Liver (tissue), 9 donors: ENCODE results near the gene SDC1. TPM values are rescaled to one million over a fixed set of nuclear protein-coding genes. Genes with fewer than 3 reads are reported as not detected.

ENCODE experiments used
- DNase-seq: peaks from one replicate; pipeline ENCODE4 v3.0.0-alpha.2; 2017; ENCODE audit warnings: low spot score
- H3K27ac ChIP-seq, 2 donors: one replicate each; pipeline ENCODE4 v1.7.0; 2013; ENCODE audit warnings: inconsistent platforms in 2 of 2, low read length in 2 of 2, control low read depth in 1 of 2, low read depth in 1 of 2, mild to moderate bottlenecking in 1 of 2
- H3K27me3 ChIP-seq, 4 donors: one replicate each; pipeline versions ENCODE4 v1.6.1 to v1.7.0; 2013; ENCODE audit warnings: low read length in 3 of 4, inconsistent platforms in 1 of 4, mild to moderate bottlenecking in 1 of 4, moderate library complexity in 1 of 4; ENCODE audit not compliant: control insufficient read depth in 4 of 4, insufficient read depth in 4 of 4
- H3K36me3 ChIP-seq, 4 donors: one replicate each; pipeline versions ENCODE4 v1.6.1 to v1.7.0; 2013; ENCODE audit warnings: low read length in 3 of 4, mild to moderate bottlenecking in 3 of 4, low read depth in 1 of 4, moderate library complexity in 1 of 4; ENCODE audit not compliant: control insufficient read depth in 4 of 4, insufficient read depth in 3 of 4
- H3K4me1 ChIP-seq, 4 donors: one replicate each; pipeline versions ENCODE4 v1.6.1 to v1.7.0; 2013; ENCODE audit warnings: low read length in 3 of 4, mild to moderate bottlenecking in 3 of 4, moderate library complexity in 1 of 4; ENCODE audit not compliant: control insufficient read depth in 4 of 4, insufficient read depth in 4 of 4
- H3K4me3 ChIP-seq, 3 donors: one replicate each; pipeline versions ENCODE4 v1.6.1 to v1.7.0; 2013; ENCODE audit warnings: low read length in 3 of 3, control low read depth in 1 of 3, low read depth in 1 of 3, mild to moderate bottlenecking in 1 of 3
- H3K9ac ChIP-seq, 2 donors: one replicate each; pipeline ENCODE4 v1.7.0; 2013; ENCODE audit warnings: low read length in 2 of 2, mild to moderate bottlenecking in 2 of 2, moderate library complexity in 2 of 2, control low read depth in 1 of 2, low read depth in 1 of 2
- H3K9me3 ChIP-seq, 4 donors: one replicate each; pipeline versions ENCODE4 v1.6.1 to v1.7.0; 2013; ENCODE audit warnings: low read length in 3 of 4; ENCODE audit not compliant: control insufficient read depth in 4 of 4
- ATF3 ChIP-seq: IDR thresholded peaks from 2 replicates; pipeline ENCODE4 v1.6.1; 2016; ENCODE audit warnings: antibody characterized with exemption
- CTCF ChIP-seq: fragments of 150-350 bp; IDR thresholded peaks from 2 replicates; pipeline ENCODE4 v1.5.1; 2017; ENCODE audit warnings: improper control_type of control experiment, low read depth, low read length; ENCODE audit not compliant: missing input control
- EGR1 ChIP-seq, 2 donors: IDR thresholded peaks; 2 replicates each; pipeline ENCODE4 v1.6.1; 2016 to 2018; ENCODE audit warnings: antibody characterized with exemption in 2 of 2, low read depth in 2 of 2
- FOXA1 ChIP-seq: IDR thresholded peaks from 2 replicates; pipeline ENCODE4 v1.6.1; 2016; ENCODE audit warnings: antibody characterized with exemption
- FOXA2 ChIP-seq: IDR thresholded peaks from 2 replicates; pipeline ENCODE4 v1.6.1; 2016; ENCODE audit warnings: antibody characterized with exemption
- GABPA ChIP-seq, 2 donors: IDR thresholded peaks in 1 of 2; conservative IDR thresholded peaks in 1 of 2; 2 replicates each; pipeline ENCODE4 v1.6.1; 2016; ENCODE audit warnings: antibody characterized with exemption in 2 of 2, mild to moderate bottlenecking in 1 of 2, moderate library complexity in 1 of 2
- HNF4A ChIP-seq, 2 donors: conservative IDR thresholded peaks; 2 replicates each; pipeline ENCODE4 v1.6.1; 2016; ENCODE audit warnings: antibody characterized with exemption in 2 of 2, mild to moderate bottlenecking in 2 of 2
- HNF4G ChIP-seq: IDR thresholded peaks from 2 replicates; pipeline ENCODE4 v1.6.1; 2016; ENCODE audit warnings: antibody characterized with exemption
- JUND ChIP-seq, 2 donors: IDR thresholded peaks; 2 replicates each; pipeline ENCODE4 v1.6.1; 2016; ENCODE audit warnings: antibody characterized with exemption in 2 of 2
- NR2F2 ChIP-seq: IDR thresholded peaks from 2 replicates; pipeline ENCODE4 v1.6.1; 2016; ENCODE audit warnings: antibody characterized with exemption
- RAD21 ChIP-seq, 2 donors: IDR thresholded peaks; 2 replicates each; pipeline ENCODE4 v1.6.1; 2016; ENCODE audit warnings: antibody characterized with exemption in 2 of 2, mild to moderate bottlenecking in 2 of 2
- RXRA ChIP-seq, 2 donors: IDR thresholded peaks; 2 replicates each; pipeline ENCODE4 v1.6.1; 2017 to 2018; ENCODE audit warnings: antibody characterized with exemption in 2 of 2, mild to moderate bottlenecking in 1 of 2
- SP1 ChIP-seq: IDR thresholded peaks from 2 replicates; pipeline ENCODE4 v1.6.1; 2018; ENCODE audit warnings: antibody characterized with exemption, mild to moderate bottlenecking
- TAF1 ChIP-seq: conservative IDR thresholded peaks from 2 replicates; pipeline ENCODE4 v1.6.1; 2016; ENCODE audit warnings: antibody characterized with exemption, mild to moderate bottlenecking
- YY1 ChIP-seq: IDR thresholded peaks from 2 replicates; pipeline ENCODE4 v1.6.1; 2016; ENCODE audit warnings: antibody characterized with exemption, mild to moderate bottlenecking
- WGBS: extraction: QIAGEN DNeasy Blood & Tissue Kit; methylation state at CpG from one replicate; pipeline ENCODE4 v1.1.7; 2013; 5-methylcytosine and 5-hydroxymethylcytosine counted together
- polyA plus RNA-seq, 2 donors: library from polyadenylated mRNA; stranded (reverse) in 1 of 2; unstranded in 1 of 2; fragments of 200-250 nt in 1 of 2; fragments of >200 nt in 1 of 2; fragmentation: Nextera tagmentation in 1 of 2; extraction: Ambion mirVana in 1 of 2; gene quantifications; one replicate each; pipeline versions ENCODE4 v1.2.1 to v1.2.3, GENCODE V29; 2013 to 2015
- total RNA-seq, 2 donors: library from RNA; depleted of rRNA; stranded (reverse); fragments of >200 nt; gene quantifications; one replicate each; pipeline ENCODE4 v1.2.3, GENCODE V29; 2014
- TF ChIP-seq, protein P1 (sequence below): IDR thresholded peaks from 2 replicates; pipeline ENCODE4 v1.6.1; 2016; ENCODE audit warnings: antibody characterized with exemption, mild to moderate bottlenecking
- TF ChIP-seq, protein P2 (sequence below): IDR thresholded peaks from 2 replicates; pipeline ENCODE4 v1.6.1; 2016; ENCODE audit warnings: antibody characterized with exemption
- TF ChIP-seq, protein P3 (sequence below): IDR thresholded peaks from 2 replicates; pipeline ENCODE4 v1.6.1; 2016; ENCODE audit warnings: antibody characterized with exemption
- donor health status: healthy.
- donor health status: healthy.
- donor health status: healthy.
- donor health status: healthy.
- donor health status: healthy.

SDC1 gene
- total and polyA plus RNA-seq, 4 donors, result 99.6 to 363 (median 196) TPM

GRCh38 chr2:20188201-20188600 is 36.7 kb downstream of the SDC1 start:
- H3K27ac ChIP-seq, result no peak overlapping the region
- peaks cover 32 to 82% (median 72%) of the 10 kb centered on the region in 4 donors for H3K4me1 ChIP-seq
- H3K9ac ChIP-seq, result no peak overlapping the region

GRCh38 chr2:20187331-20187730 is 37.6 kb downstream of the SDC1 start:
- no peak overlapping the region for H3K4me3 ChIP-seq
- no peak overlapping the region for H3K9ac ChIP-seq
- no peak for TF ChIP-seq SP1
- TF ChIP-seq FOXA1, result no peak
- TF ChIP-seq RAD21 (IDR thresholded peaks at IDR 0.05), result no peak
- TF ChIP-seq GABPA (IDR thresholded peaks at IDR 0.05 in 1 of 2, conservative IDR thresholded peaks at IDR 0.05 in 1 of 2), result no peak
- TF ChIP-seq, protein P1, sequence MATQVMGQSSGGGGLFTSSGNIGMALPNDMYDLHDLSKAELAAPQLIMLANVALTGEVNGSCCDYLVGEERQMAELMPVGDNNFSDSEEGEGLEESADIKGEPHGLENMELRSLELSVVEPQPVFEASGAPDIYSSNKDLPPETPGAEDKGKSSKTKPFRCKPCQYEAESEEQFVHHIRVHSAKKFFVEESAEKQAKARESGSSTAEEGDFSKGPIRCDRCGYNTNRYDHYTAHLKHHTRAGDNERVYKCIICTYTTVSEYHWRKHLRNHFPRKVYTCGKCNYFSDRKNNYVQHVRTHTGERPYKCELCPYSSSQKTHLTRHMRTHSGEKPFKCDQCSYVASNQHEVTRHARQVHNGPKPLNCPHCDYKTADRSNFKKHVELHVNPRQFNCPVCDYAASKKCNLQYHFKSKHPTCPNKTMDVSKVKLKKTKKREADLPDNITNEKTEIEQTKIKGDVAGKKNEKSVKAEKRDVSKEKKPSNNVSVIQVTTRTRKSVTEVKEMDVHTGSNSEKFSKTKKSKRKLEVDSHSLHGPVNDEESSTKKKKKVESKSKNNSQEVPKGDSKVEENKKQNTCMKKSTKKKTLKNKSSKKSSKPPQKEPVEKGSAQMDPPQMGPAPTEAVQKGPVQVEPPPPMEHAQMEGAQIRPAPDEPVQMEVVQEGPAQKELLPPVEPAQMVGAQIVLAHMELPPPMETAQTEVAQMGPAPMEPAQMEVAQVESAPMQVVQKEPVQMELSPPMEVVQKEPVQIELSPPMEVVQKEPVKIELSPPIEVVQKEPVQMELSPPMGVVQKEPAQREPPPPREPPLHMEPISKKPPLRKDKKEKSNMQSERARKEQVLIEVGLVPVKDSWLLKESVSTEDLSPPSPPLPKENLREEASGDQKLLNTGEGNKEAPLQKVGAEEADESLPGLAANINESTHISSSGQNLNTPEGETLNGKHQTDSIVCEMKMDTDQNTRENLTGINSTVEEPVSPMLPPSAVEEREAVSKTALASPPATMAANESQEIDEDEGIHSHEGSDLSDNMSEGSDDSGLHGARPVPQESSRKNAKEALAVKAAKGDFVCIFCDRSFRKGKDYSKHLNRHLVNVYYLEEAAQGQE, result no peak
- TF ChIP-seq RXRA (IDR thresholded peaks at IDR 0.05), result no peak
- TF ChIP-seq CTCF, result no peak
- TF ChIP-seq NR2F2, result no peak
- TF ChIP-seq YY1, result no peak
- no peak for TF ChIP-seq TAF1
- no peak for TF ChIP-seq EGR1 (IDR thresholded peaks at IDR 0.05; ENCODE audit: low read depth in 2 of 2)
- TF ChIP-seq, protein P2, sequence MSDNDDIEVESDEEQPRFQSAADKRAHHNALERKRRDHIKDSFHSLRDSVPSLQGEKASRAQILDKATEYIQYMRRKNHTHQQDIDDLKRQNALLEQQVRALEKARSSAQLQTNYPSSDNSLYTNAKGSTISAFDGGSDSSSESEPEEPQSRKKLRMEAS, result no peak
- no peak for TF ChIP-seq ATF3
- no peak for TF ChIP-seq HNF4G
- no peak for TF ChIP-seq HNF4A (conservative IDR thresholded peaks at IDR 0.05)
- TF ChIP-seq JUND (IDR thresholded peaks at IDR 0.05), result no peak
- no peak for TF ChIP-seq FOXA2
- TF ChIP-seq, protein P3, sequence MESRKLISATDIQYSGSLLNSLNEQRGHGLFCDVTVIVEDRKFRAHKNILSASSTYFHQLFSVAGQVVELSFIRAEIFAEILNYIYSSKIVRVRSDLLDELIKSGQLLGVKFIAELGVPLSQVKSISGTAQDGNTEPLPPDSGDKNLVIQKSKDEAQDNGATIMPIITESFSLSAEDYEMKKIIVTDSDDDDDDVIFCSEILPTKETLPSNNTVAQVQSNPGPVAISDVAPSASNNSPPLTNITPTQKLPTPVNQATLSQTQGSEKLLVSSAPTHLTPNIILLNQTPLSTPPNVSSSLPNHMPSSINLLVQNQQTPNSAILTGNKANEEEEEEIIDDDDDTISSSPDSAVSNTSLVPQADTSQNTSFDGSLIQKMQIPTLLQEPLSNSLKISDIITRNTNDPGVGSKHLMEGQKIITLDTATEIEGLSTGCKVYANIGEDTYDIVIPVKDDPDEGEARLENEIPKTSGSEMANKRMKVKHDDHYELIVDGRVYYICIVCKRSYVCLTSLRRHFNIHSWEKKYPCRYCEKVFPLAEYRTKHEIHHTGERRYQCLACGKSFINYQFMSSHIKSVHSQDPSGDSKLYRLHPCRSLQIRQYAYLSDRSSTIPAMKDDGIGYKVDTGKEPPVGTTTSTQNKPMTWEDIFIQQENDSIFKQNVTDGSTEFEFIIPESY, result no peak
- WGBS, result 81% methylated on average over 3 of the region's 3 CpGs
- no peaks in the 10 kb centered on the region for H3K27me3 ChIP-seq
- H3K27ac ChIP-seq, result no peak overlapping the region
- no peaks in the 10 kb centered on the region for H3K9me3 ChIP-seq
- no peaks in the 10 kb centered on the region for H3K36me3 ChIP-seq
- DNase-seq, result no peak
- peaks cover 35 to 82% (median 73%) of the 10 kb centered on the region in 4 donors for H3K4me1 ChIP-seq

More at GRCh38 chr2:20188201-20188600, 36.7 kb downstream of the SDC1 start:
- WGBS, result 94% methylated on average over 2 of the region's 2 CpGs
- DNase-seq, result no peak
- Histone ChIP-seq H3K9me3 (no peaks in the 10 kb centered on the region), H3K4me3 (no peak overlapping the region), H3K27me3 (no peaks in the 10 kb centered on the region), H3K36me3 (no peaks in the 10 kb centered on the region)
- TF ChIP-seq TAF1 (no peak), HNF4A (conservative IDR thresholded peaks at IDR 0.05) (no peak), YY1 (no peak), EGR1 (IDR thresholded peaks at IDR 0.05; ENCODE audit: low read depth in 2 of 2) (no peak), FOXA2 (no peak), ATF3 (no peak)
